PC-9 (cell line): Measurements from ENCODE around the gene SLC36A2.

ENCODE experiments used
- EZH2 ChIP-seq: fragments of 200-600 bp; sonication (generic); IDR thresholded peaks from 2 replicates; pipeline ENCODE4 v1.8.0; 2017; ENCODE audit warnings: antibody characterized with exemption, low read depth
- TF ChIP-seq, protein P1 (sequence below): fragments of 200-600 bp; sonication (generic); conservative IDR thresholded peaks from 2 replicates; pipeline ENCODE4 v1.6.1; 2017; ENCODE audit warnings: mixed run types, antibody characterized with exemption, mild to moderate bottlenecking, moderate library complexity

DNA sequence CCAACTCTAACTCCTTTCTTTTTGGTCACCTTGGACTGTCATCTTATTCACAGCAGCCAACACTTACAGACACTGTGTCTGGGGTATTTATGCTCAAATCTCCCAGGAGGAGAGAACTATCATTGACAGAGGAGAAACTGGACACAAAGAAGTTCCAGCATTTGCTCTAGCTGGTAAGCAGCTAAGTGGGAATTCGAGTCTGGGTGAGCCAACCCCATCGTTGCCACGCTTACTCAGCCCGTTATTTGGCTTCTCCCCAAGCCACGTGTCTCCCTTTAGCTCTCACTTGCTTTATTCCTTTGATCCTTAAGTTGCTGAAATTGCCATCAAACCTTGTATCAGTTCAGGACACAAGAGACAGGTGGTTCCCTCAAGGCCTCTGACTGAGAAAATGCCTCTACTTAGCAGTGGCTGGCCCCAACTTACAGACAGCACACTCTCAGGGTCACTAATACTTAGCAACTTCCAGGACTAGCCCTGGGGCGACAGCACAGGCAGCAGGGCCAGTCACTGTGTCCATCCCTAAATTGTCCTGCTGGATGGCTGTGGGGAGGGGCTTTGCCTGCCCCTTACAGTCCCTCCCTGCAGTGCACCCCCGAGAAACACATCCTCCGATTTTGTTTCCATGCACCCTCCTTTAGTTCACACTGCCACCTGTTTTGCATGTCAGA is 1.4 kb downstream of the SLC36A2 start:
- TF ChIP-seq, protein P1, sequence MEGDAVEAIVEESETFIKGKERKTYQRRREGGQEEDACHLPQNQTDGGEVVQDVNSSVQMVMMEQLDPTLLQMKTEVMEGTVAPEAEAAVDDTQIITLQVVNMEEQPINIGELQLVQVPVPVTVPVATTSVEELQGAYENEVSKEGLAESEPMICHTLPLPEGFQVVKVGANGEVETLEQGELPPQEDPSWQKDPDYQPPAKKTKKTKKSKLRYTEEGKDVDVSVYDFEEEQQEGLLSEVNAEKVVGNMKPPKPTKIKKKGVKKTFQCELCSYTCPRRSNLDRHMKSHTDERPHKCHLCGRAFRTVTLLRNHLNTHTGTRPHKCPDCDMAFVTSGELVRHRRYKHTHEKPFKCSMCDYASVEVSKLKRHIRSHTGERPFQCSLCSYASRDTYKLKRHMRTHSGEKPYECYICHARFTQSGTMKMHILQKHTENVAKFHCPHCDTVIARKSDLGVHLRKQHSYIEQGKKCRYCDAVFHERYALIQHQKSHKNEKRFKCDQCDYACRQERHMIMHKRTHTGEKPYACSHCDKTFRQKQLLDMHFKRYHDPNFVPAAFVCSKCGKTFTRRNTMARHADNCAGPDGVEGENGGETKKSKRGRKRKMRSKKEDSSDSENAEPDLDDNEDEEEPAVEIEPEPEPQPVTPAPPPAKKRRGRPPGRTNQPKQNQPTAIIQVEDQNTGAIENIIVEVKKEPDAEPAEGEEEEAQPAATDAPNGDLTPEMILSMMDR = no peak
- TF ChIP-seq EZH2 = no peak
